NB4 (cell line): ENCODE data around the gene IFFO2.

ENCODE experiments used
- DNase-seq: peaks from one replicate; pipeline ENCODE4 v3.0.0; 2010; ENCODE audit warnings: low read depth
- H3K4me3 ChIP-seq: one replicate; pipeline ENCODE4 v1.5.1; 2011; ENCODE audit warnings: mild to moderate bottlenecking, low read depth, low read length, moderate library complexity
- MYC ChIP-seq: IDR thresholded peaks from 2 replicates; pipeline ENCODE4 v1.6.1; 2011; ENCODE audit warnings: low read depth, low read length
- POLR2A ChIP-seq: IDR thresholded peaks from 2 replicates; pipeline ENCODE4 v1.6.1; 2011; ENCODE audit warnings: mild to moderate bottlenecking; ENCODE audit not compliant: insufficient read length; ENCODE audit errors: extremely low read depth
- TF ChIP-seq, protein P1 (sequence below): IDR thresholded peaks from one replicate; pipeline ENCODE4 v1.5.1; 2012; ENCODE audit warnings: low read depth, low read length
- TF ChIP-seq, protein P2 (sequence below): IDR thresholded peaks from 2 replicates; pipeline ENCODE4 v1.6.1; 2011; ENCODE audit warnings: low read depth, low read length

Gene IFFO2

DNA sequence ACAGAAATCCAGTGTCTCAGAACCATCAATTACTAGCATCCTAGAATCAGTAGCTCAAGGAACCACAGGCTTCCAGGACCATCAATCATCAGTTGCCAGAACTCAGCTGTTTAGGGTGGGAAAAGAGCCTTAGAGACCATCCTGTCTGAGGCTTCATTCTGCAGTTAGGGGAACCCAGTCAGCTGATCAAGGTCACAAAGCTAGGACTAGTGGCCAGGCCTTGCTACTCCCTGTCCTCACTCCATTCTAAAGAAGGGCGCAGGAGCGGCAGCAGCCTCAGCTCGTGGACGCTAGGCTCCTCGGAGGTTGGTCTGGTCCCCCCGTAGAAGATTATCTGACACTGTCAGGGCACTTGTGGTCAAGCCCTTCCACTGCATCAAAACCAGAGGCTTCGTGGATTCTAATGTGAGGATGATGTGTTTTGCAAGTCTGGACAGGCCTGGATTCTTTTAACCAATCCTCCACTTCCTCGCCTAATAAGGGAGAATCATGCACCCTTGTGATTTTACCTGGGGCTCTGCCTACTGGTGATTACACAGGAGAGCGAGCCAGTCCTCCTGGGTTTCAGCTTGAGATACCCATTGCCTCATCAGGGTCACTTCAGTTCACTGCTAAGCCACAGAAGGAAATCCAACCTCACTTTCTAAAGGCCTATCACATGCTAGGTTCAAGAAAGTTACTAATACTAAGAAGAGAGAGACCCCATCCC is 41.7 kb upstream of the IFFO2 start:
- no peak overlapping the region for H3K4me3 ChIP-seq
- TF ChIP-seq POLR2A = no peak
- no peak for TF ChIP-seq MYC
- TF ChIP-seq, protein P1, sequence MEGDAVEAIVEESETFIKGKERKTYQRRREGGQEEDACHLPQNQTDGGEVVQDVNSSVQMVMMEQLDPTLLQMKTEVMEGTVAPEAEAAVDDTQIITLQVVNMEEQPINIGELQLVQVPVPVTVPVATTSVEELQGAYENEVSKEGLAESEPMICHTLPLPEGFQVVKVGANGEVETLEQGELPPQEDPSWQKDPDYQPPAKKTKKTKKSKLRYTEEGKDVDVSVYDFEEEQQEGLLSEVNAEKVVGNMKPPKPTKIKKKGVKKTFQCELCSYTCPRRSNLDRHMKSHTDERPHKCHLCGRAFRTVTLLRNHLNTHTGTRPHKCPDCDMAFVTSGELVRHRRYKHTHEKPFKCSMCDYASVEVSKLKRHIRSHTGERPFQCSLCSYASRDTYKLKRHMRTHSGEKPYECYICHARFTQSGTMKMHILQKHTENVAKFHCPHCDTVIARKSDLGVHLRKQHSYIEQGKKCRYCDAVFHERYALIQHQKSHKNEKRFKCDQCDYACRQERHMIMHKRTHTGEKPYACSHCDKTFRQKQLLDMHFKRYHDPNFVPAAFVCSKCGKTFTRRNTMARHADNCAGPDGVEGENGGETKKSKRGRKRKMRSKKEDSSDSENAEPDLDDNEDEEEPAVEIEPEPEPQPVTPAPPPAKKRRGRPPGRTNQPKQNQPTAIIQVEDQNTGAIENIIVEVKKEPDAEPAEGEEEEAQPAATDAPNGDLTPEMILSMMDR = no peak
- TF ChIP-seq, protein P2, sequence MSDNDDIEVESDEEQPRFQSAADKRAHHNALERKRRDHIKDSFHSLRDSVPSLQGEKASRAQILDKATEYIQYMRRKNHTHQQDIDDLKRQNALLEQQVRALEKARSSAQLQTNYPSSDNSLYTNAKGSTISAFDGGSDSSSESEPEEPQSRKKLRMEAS = no peak
- DNase-seq = no peak

DNA sequence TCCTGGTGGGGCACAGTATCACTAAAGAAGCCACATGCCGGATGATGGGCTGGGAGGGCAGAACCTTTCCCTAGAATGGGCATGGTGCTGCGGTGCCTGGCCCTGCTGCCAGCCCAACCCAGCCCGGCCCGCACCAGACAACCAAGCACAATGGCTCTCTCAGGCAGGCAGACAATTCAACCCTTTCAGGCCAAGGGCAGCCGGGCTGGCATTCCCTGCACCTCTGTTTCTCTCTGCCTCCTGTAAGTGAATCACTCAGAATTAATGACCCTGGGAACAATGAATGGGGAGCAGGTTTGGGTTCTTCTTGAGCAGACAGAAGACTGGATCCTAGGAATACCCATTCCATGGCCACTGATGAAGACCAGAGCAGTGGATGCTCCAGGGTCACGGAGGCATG is 41.0 kb upstream of the IFFO2 start:
- H3K4me3 ChIP-seq = no peak overlapping the region
- TF ChIP-seq, protein P1 = no peak
- TF ChIP-seq, protein P2 = no peak
- TF ChIP-seq MYC (no peak), POLR2A (no peak)

DNA sequence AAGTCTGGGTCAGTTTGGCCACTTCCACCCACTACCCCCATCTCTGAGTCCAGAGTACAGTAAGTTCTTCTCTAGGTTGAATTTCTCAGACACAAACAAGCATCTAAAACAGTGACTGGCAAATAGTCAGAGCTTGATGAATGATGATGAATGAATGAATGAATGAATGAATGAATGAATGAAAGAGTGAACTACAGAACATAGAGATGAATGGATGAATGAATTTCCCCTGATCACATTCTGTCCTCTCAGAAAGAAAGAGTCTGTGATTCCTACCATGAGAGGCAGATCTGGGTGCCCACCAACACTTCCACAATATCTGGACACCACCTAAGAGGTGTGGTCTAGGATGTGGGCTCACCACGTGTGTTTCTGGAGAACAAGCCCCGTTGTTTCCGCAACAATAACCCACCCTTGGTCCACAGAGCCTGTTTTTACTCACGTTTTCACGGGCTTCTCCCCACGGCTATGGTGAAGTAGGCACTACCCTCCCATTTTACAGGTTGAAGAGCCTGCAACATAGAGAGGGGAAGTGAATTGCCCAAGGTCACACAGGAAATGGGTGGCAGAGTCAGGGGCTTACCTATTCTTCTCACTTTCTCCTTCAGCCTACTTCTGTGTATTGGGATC is 40.2 kb upstream of the IFFO2 start:
- no peak overlapping the region for H3K4me3 ChIP-seq
- no peak for DNase-seq
- TF ChIP-seq, protein P1 = no peak
- TF ChIP-seq POLR2A (no peak), MYC (no peak)
- TF ChIP-seq, protein P2 = no peak

More for the DNA sequence above, 41.0 kb upstream of the IFFO2 start:
- no peak for DNase-seq

DNA sequence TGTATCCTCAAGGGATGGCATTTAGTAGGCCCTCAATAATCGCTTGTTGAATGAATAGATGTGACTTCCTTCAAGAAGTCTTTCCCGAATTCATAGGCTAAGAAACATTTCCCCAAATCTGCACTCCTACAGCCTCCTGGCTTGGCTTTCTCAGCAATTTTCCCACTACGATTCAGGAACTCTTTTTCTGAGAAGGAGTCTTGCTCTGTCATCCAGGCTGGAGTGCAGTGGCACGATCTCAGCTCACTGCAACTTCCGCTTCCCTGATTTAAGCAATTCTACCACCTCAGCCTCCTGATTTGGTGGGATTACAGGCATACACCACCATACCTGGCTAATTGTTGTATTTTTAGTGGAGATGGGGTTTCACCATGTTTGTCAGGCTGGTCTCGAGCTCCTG is 37.9 kb upstream of the IFFO2 start:
- no peak overlapping the region for H3K4me3 ChIP-seq
- DNase-seq = no peak
- TF ChIP-seq, protein P1 = no peak
- TF ChIP-seq, protein P2 = no peak
- TF ChIP-seq MYC (no peak), POLR2A (no peak)

DNA sequence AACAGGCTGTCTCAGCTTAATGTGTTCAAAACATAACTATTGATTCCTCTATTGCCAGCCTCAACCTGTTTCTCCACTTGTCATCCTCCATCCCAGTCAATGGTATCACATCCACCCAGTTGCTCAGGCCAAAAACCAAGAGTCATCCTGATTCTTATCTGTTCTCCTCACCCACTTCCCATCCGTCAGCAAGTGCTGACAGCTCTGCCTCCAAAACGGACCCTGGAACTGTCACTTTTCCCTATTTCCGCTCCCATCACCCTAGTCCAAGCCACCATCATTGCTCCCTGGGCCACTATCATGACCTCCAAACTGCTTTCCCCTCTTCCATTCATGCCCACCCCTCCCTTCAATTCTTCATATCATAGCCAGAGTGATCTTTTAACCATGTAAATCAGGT is 36.2 kb upstream of the IFFO2 start:
- H3K4me3 ChIP-seq = no peak overlapping the region
- DNase-seq = no peak
- TF ChIP-seq POLR2A (no peak), MYC (no peak)
- TF ChIP-seq, protein P1 = no peak
- TF ChIP-seq, protein P2 = no peak
